ENCODE results near the gene REEP1.
"Not testable (repeated sequence)": the region's sequence is repeated elsewhere in the genome, so short reads cannot be mapped to it uniquely, and the experiment has no call there.

The REEP1 gene

GRCh38 chr2:86218124-86218523, 119.3 kb downstream of the REEP1 start:
- DNase-seq = no peak

- no peak for DNase-seq
Observed at GRCh38 chr2:86216575-86217555, 120.6 kb downstream of the REEP1 start.

GRCh38 chr2:86214503-86214832, 123.0 kb downstream of the REEP1 start:
- no peak for DNase-seq

GRCh38 chr2:86213699-86214502, 123.5 kb downstream of the REEP1 start:
- no peak for DNase-seq

DNA sequence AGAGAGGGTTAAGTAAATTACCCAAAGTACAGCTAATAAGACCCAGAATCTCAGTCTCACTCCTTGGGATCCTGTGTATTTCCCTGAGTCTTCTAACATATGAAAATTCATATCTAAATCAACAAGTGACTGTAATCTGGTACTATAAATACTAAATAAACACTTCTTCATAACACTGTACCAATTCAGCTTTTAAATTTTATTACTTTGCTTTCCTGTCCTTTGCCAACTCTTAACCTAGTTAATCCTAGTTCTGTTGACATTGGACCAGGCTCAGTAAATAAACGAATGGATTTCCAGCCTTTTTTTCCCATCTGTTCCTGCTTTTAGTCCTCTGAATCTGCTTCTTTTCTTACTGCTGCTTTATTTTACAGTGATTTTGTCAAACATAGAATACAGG, 124.4 kb downstream of the REEP1 start:
- DNase-seq = no peak

- DNase-seq = no peak
Observed at GRCh38 chr2:86211796-86212188, 125.6 kb downstream of the REEP1 start.

- no peak for DNase-seq
Observed at GRCh38 chr2:86211033-86211795, 126.2 kb downstream of the REEP1 start.

DNA sequence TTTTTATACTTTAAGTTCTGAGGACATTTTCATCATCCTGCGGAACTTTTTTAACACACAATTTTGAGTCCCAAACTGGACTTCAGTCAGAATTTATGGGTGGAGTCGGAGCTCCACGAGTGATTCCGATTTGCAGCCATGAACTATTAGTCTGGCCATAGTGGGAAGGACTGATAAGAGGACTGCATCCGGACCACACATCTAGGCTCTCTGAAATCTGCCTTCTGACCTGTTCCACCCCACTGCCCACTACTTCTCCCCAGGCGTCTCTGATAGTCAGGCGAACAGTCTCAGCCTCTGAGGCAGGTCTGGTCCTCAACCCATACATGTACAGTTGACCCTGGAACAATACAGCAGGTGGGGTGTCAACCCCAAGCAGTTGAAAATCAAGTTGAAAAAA, 133.0 kb downstream of the REEP1 start:
- no peak for DNase-seq

- no peak for DNase-seq
Observed at GRCh38 chr2:86203614-86204013, 133.8 kb downstream of the REEP1 start.

GRCh38 chr2:86202702-86203101, 134.7 kb downstream of the REEP1 start:
- no peak for DNase-seq

DNA sequence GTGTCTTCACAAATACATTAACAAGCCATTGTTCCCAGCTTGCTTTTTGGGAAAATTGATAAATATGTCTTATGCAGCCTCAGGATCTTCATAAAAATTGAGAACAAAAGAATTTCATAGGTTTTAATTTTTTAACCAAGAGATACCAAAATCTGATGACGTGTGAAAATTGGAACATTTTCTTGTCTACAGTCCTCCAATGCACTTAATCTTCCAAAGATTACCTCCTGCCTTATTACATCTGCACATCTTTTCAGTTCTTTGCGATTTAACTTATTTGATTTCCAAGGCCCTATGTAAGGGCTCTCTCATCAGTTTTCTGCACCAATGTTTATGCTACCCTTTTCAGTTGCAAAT, 135.1 kb downstream of the REEP1 start:
- DNase-seq = no peak

DNA sequence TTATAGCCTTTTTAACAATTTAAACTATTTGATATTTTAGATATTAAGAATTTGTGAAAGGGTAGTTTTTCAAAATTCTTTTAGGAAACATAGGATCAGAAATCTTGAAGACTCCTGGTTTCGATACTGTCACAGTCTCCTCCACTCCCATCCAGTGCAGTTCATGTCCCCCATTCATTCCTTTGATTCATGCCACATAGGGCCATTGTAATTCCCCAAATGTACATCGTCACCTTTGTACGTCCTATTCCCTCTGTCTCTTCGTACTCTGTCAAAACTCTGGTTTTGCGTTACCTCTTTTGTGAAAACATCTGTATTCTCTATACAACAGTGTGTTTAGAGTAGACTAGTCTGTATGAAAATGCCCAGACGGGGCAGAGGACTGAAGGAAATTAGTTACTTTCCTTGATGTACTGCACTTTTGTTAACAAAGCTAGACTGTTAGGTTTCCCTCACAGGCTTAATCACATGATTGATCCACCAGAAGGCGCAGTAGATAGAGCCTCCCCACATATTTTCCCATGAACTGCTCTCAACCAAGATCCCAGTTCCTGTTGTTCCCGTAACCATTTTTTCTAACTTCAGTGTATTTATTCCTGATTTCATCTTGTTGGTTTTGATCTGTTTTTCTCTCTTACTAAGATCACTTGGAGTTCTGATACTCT, 135.6 kb downstream of the REEP1 start:
- DNase-seq = no peak

DNA sequence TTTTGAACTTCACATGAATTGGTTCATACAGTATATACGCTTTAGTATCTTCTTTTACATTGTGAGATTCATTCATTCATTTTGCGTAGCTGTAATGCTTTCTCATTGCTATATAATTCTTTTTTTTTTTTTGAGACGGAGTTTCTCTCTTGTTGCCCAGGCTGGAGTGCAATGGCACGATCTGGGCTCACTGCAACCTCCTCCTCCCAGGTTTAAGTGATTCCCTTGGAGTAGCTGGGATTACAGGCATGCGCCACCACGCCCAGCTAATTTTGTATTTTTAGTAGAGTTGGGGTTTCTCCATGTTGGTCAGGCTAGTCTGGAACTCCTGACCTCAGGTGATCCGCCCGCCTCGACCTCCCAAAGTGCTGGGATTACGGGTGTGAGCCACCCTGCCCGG, 136.9 kb downstream of the REEP1 start:
- DNase-seq = not testable (repeated sequence)

DNA sequence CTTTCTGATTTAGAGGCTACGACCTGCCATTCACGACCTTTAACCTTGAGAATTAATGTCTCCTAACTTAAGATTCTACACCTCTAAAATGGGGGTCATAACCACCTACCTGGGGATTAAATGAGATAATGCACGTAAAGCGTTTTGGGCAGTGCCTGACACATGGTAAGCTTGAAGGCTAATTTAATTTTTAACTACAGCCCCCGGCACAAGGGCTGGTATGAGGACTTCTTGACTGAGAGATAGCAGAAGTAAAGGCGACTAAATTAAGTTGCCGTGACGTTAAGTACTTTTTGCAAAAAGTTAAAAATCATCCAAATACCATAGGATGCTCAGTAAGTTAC, 137.6 kb downstream of the REEP1 start:
- DNase-seq = no peak

GRCh38 chr2:86195808-86196387, 141.5 kb downstream of the REEP1 start:
- no peak for DNase-seq

- peak; percentile 92 for DNase-seq
Observed at GRCh38 chr2:86195055-86195807, 142.2 kb downstream of the REEP1 start, which contains the start of gene IMMT. Gene IMMT, minus strand, starts transcription at chr2:86195462. Its CDS starts 80 bp downstream, at chr2:86195382.

- no peak for DNase-seq
Observed at GRCh38 chr2:86194751-86195054, 142.7 kb downstream of the REEP1 start.

DNA sequence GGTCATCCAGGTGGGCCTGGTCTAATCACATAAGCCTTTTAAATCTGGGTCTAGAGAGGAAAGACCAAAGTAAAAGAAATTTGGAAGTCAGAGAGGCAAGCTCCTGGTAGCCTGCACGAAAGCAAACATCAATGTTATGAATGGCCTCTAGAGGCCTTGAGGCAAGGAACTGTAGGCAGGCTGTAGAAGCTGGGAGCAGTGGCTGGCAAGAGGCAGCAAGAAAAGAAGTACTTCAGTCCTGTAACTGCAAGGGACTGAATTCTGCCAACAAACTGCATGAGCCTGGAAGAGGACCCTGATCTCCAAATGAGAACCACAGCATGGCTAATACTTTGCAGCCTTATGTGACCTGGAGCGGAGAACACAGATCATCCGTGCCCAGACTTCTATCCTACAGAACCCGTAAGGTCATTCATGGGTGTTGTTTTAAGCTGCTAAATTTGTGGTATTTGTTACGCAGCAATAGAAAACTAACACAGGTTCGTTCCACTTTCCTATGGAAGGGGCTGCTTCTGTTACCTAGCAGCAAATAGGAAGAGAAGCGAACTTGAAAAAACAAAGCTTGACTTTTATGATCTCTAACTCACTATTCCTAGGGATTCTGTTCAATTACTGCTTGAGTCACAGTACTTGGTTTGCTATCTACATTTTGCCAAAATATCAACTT, 143.4 kb downstream of the REEP1 start:
- DNase-seq = no peak

- no peak for DNase-seq
Observed at GRCh38 chr2:86189782-86190416, 147.5 kb downstream of the REEP1 start.

DNA sequence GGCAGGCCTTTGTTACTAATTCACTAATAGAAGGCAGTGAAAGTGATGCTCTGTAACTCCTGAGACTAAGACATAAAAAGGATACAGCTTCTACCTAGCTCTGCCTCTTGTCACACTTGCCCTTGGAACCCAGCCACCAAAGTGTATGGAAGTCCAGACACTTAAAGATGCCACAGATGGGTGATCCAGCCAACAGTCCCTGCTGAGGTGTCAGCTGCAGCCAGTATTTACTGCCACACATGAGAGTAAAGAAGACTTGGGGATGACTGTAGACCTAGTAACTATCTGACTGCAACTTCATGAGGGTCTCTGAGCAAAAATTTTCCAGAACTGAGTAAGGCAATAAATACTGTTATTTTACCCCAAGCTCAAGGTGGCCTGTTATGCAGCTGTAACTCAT, 151.0 kb downstream of the REEP1 start:
- no peak for DNase-seq

Data from CD4-positive, alpha-beta T cell treated with Interleukin-10 for 1 hour (primary cell).